WTC11 (cell line): ENCODE data around the gene ELFN1. TPM values are rescaled to one million over a fixed set of nuclear protein-coding genes. Genes with fewer than 3 reads are reported as not detected.
A peak's percentile ranks its signal among the peaks of the same experiment; 100 is the strongest.

Experiments used
- ATAC-seq: fragments of 200-7000 bp; cut with Tn5 transposase; 2 replicates; pipeline ENCODE4 v1.10.0; 2021; ENCODE audit warnings: mild to moderate bottlenecking, moderate library complexity
- CTCF ChIA-PET: fragments of 300-600 bp; sonication (Branson Sonifier 250); formaldehyde crosslinking; loops from one replicate; lab custom pipeline; 2021; ENCODE audit warnings: antibody characterized with exemption; lab: Charles Lee
- POLR2A ChIA-PET: fragments of 350-600 bp; sonication (Branson Sonifier 250); formaldehyde crosslinking; loops from one replicate; lab custom pipeline; 2021; ENCODE audit warnings: antibody characterized with exemption; lab: Charles Lee
- DNase-seq: peaks from one replicate; pipeline ENCODE4 v3.0.0; 2021; ENCODE audit warnings: low spot score
- H3K27ac Mint-ChIP-seq: 2 replicates; pipeline ENCODE4 v1.8.0; 2021; ENCODE audit warnings: mixed read lengths
- H3K27me3 Mint-ChIP-seq: 2 replicates; pipeline ENCODE4 v1.8.0; 2021; ENCODE audit warnings: low read depth, mild to moderate bottlenecking, moderate library complexity, mixed read lengths
- H3K36me3 Mint-ChIP-seq: 2 replicates; pipeline ENCODE4 v1.8.0; 2021; ENCODE audit warnings: mixed read lengths
- H3K4me1 Mint-ChIP-seq: 2 replicates; pipeline ENCODE4 v1.8.0; 2022; ENCODE audit warnings: mixed read lengths
- H3K4me3 Mint-ChIP-seq: 2 replicates; pipeline ENCODE4 v1.8.0; 2021; ENCODE audit warnings: mild to moderate bottlenecking, moderate library complexity, mixed read lengths
- H3K9me3 Mint-ChIP-seq: 2 replicates; pipeline ENCODE4 v1.8.0; 2021; ENCODE audit warnings: mixed read lengths
- ATF1 ChIP-seq: sonication (generic); formaldehyde crosslinking; IDR thresholded peaks from 2 replicates; pipeline ENCODE4 v1.8.1; 2023; ENCODE audit warnings: mild to moderate bottlenecking, moderate library complexity, missing genetic modification reagents
- ATF6 ChIP-seq: sonication (generic); formaldehyde crosslinking; IDR thresholded peaks from 2 replicates; pipeline ENCODE4 v1.8.1; 2023; ENCODE audit warnings: mild to moderate bottlenecking, missing genetic modification reagents
- CBFB ChIP-seq: sonication (generic); formaldehyde crosslinking; IDR thresholded peaks from 2 replicates; pipeline ENCODE4 v1.8.1; 2022; ENCODE audit warnings: mild to moderate bottlenecking, low read depth, missing genetic modification reagents
- ELF4 ChIP-seq: sonication (generic); formaldehyde crosslinking; IDR thresholded peaks from 2 replicates; pipeline ENCODE4 v1.8.1; 2022; ENCODE audit warnings: low read depth, mild to moderate bottlenecking, moderate library complexity, missing genetic modification reagents
- EMX1 ChIP-seq: fragments of 250-450 bp; sonication (Bioruptor Pico); IDR thresholded peaks from 2 replicates; pipeline ENCODE4 v1.8.0; 2021; ENCODE audit warnings: mild to moderate bottlenecking
- ERG ChIP-seq: fragments of 250-450 bp; sonication (Bioruptor Pico); IDR thresholded peaks from 2 replicates; pipeline ENCODE4 v1.8.0; 2021; ENCODE audit warnings: mild to moderate bottlenecking
- ETV6 ChIP-seq: sonication (generic); formaldehyde crosslinking; IDR thresholded peaks from 2 replicates; pipeline ENCODE4 v1.8.1; 2022; ENCODE audit warnings: mild to moderate bottlenecking, missing genetic modification reagents
- FOXJ3 ChIP-seq: sonication (generic); formaldehyde crosslinking; IDR thresholded peaks from 2 replicates; pipeline ENCODE4 v1.9.0; 2021; ENCODE audit warnings: missing genetic modification reagents, mild to moderate bottlenecking, borderline replicate concordance
- FOXK1 ChIP-seq: sonication (generic); formaldehyde crosslinking; IDR thresholded peaks from 2 replicates; pipeline ENCODE4 v1.8.0; 2022; ENCODE audit warnings: mild to moderate bottlenecking, moderate library complexity, missing genetic modification reagents
- FOXP1 ChIP-seq: sonication (generic); formaldehyde crosslinking; IDR thresholded peaks from 2 replicates; pipeline ENCODE4 v1.8.0; 2022; ENCODE audit warnings: missing genetic modification reagents, mild to moderate bottlenecking, moderate library complexity, borderline replicate concordance
- GTF2I ChIP-seq: fragments of 250-450 bp; sonication (Bioruptor Pico); conservative IDR thresholded peaks from 2 replicates; pipeline ENCODE4 v1.4.0; 2021; ENCODE audit warnings: mild to moderate bottlenecking
- HMGXB4 ChIP-seq: sonication (generic); formaldehyde crosslinking; IDR thresholded peaks from 2 replicates; pipeline ENCODE4 v1.8.1; 2023; ENCODE audit warnings: mild to moderate bottlenecking, moderate library complexity, missing genetic modification reagents
- KAT7 ChIP-seq: sonication (generic); formaldehyde crosslinking; IDR thresholded peaks from 2 replicates; pipeline ENCODE4 v1.8.1; 2023; ENCODE audit warnings: missing genetic modification reagents, mild to moderate bottlenecking, borderline replicate concordance
- NFATC4 ChIP-seq: fragments of 250-450 bp; sonication (Bioruptor Pico); IDR thresholded peaks from 2 replicates; pipeline ENCODE4 v1.9.0; 2021; ENCODE audit warnings: mild to moderate bottlenecking
- NR2C2 ChIP-seq: sonication (generic); formaldehyde crosslinking; IDR thresholded peaks from 2 replicates; pipeline ENCODE4 v1.8.0; 2022; ENCODE audit warnings: mild to moderate bottlenecking, missing genetic modification reagents
- NR3C1 ChIP-seq: sonication (generic); formaldehyde crosslinking; conservative IDR thresholded peaks from 2 replicates; pipeline ENCODE4 v1.8.1; 2023; ENCODE audit warnings: low read depth, mild to moderate bottlenecking, missing genetic modification reagents
- SOX15 ChIP-seq: fragments of 250-450 bp; sonication (Bioruptor Pico); IDR thresholded peaks from 2 replicates; pipeline ENCODE4 v1.9.0; 2021; ENCODE audit warnings: mild to moderate bottlenecking
- USF1 ChIP-seq: sonication (generic); formaldehyde crosslinking; IDR thresholded peaks from 2 replicates; pipeline ENCODE4 v1.8.0; 2022; ENCODE audit warnings: mild to moderate bottlenecking, missing genetic modification reagents
- ZNF317 ChIP-seq: sonication (generic); formaldehyde crosslinking; IDR thresholded peaks from 2 replicates; pipeline ENCODE4 v1.8.1; 2023; ENCODE audit warnings: low read depth, mild to moderate bottlenecking, moderate library complexity, missing genetic modification reagents, borderline replicate concordance
- ZNF416 ChIP-seq: fragments of 250-450 bp; sonication (Bioruptor Pico); IDR thresholded peaks from 2 replicates; pipeline ENCODE4 v1.9.0; 2021; ENCODE audit warnings: mild to moderate bottlenecking, inconsistent platforms
- total RNA-seq: library from RNA; stranded (reverse); gene quantifications from 3 replicates; pipeline ENCODE4 v1.2.3, GENCODE V29; 2021

Gene ELFN1
- total RNA-seq, 1 experiment from 2014 or later: 4.6 TPM

- no peak for ATAC-seq
- no peak for DNase-seq
- ChIA-PET POLR2A (no interaction called here), CTCF (no interaction called here)
- H3K36me3 Mint-ChIP-seq: no peaks in the 10 kb centered on the region
- H3K27ac Mint-ChIP-seq: no peak overlapping the region
- H3K4me3 Mint-ChIP-seq: no peak overlapping the region
- no peaks in the 10 kb centered on the region for H3K4me1 Mint-ChIP-seq
- peaks cover 7% of the 10 kb centered on the region for H3K9me3 Mint-ChIP-seq
- TF ChIP-seq CBFB (CRISPR knock-in tag) (no peak), FOXP1 (CRISPR knock-in tag) (no peak), ZNF317 (CRISPR knock-in tag) (no peak), ETV6 (CRISPR knock-in tag) (no peak), SOX15 (no peak), ZNF416 (CRISPR knock-in tag) (no peak)
- peaks cover 3% of the 10 kb centered on the region; the same call in 1 of the 2 replicates for H3K27me3 Mint-ChIP-seq
Measured at GRCh38 chr7:1623810-1624209, 46.3 kb upstream of the ELFN1 start.

- ChIA-PET POLR2A (no interaction called here), CTCF (no interaction called here)
- peaks cover 15% of the 10 kb centered on the region for H3K9me3 Mint-ChIP-seq
- TF ChIP-seq ERG (CRISPR knock-in tag): no peak
- TF ChIP-seq NR2C2 (CRISPR knock-in tag): no peak
- TF ChIP-seq FOXK1: no peak
- no peak for TF ChIP-seq KAT7 (CRISPR knock-in tag)
- no peak for TF ChIP-seq NR3C1 (CRISPR knock-in tag)
- H3K27me3 Mint-ChIP-seq: peaks cover 3% of the 10 kb centered on the region; the same call in 1 of the 2 replicates
- H3K4me1 Mint-ChIP-seq: no peaks in the 10 kb centered on the region
- no peak for ATAC-seq
- no peak overlapping the region for H3K4me3 Mint-ChIP-seq
- no peak overlapping the region for H3K27ac Mint-ChIP-seq
- DNase-seq: no peak
- no peaks in the 10 kb centered on the region for H3K36me3 Mint-ChIP-seq
Measured at GRCh38 chr7:1624999-1625927, 44.8 kb upstream of the ELFN1 start.

- Mint-ChIP-seq H3K27ac (no peak overlapping the region), H3K27me3 (peaks cover 5% of the 10 kb centered on the region), H3K36me3 (no peaks in the 10 kb centered on the region), H3K9me3 (peaks cover 26% of the 10 kb centered on the region), H3K4me3 (no peak overlapping the region), H3K4me1 (no peaks in the 10 kb centered on the region)
- ATAC-seq: no peak
- ChIA-PET POLR2A (no interaction called here), CTCF (no interaction called here)
- DNase-seq: no peak
- TF ChIP-seq GTF2I (CRISPR knock-in tag): 0 out of 2 replicates have a peak, but pooled peaks have one; percentile 62
- no peak for TF ChIP-seq NR2C2 (CRISPR knock-in tag)
- TF ChIP-seq ATF1 (CRISPR knock-in tag): no peak
Measured at GRCh38 chr7:1626769-1627168, 43.3 kb upstream of the ELFN1 start.

- TF ChIP-seq HMGXB4 (no peak), EMX1 (CRISPR knock-in tag) (no peak), ELF4 (no peak), NR3C1 (CRISPR knock-in tag) (no peak), USF1 (CRISPR knock-in tag) (no peak), ATF6 (CRISPR knock-in tag) (no peak), NFATC4 (CRISPR knock-in tag) (no peak), FOXJ3 (no peak)
- H3K27ac Mint-ChIP-seq: no peak overlapping the region
- CTCF ChIA-PET: no interaction called here
- DNase-seq: no peak
- H3K27me3 Mint-ChIP-seq: peaks cover 5% of the 10 kb centered on the region
- POLR2A ChIA-PET: no interaction called here
- H3K9me3 Mint-ChIP-seq: peaks cover 36% of the 10 kb centered on the region
- no peak for ATAC-seq
- no peak overlapping the region for H3K4me3 Mint-ChIP-seq
- peaks cover 3% of the 10 kb centered on the region; the same call in 1 of the 2 replicates for H3K4me1 Mint-ChIP-seq
- no peaks in the 10 kb centered on the region; the same call in 1 of the 2 replicates for H3K36me3 Mint-ChIP-seq
Measured at GRCh38 chr7:1630700-1631336, 39.3 kb upstream of the ELFN1 start.
